ENCODE measurements around the gene PPM1K. TPM values are rescaled to one million over a fixed set of nuclear protein-coding genes. Genes with fewer than 3 reads are reported as not detected.

PPM1K gene
- total and polyA plus RNA-seq, 9 of the 15 experiments (the other 6 are each of a cell fraction or from before 2014, with no cell fraction given) = 8.2 to 18.0 (median 10.5) TPM

GRCh38 chr4:88297212-88297516, 12.8 kb upstream of the PPM1K start:
- H3K4me3 ChIP-seq = no peak overlapping the region
- no peak for TF ChIP-seq MIER1 (IDR thresholded peaks at IDR 0.05; ENCODE audit: low read depth)
- TF ChIP-seq E2F3 (CRISPR knock-in tag; IDR thresholded peaks at IDR 0.05) = no peak
- TF ChIP-seq ZNF436 (CRISPR knock-in tag; IDR thresholded peaks at IDR 0.05) = no peak
- TF ChIP-seq TFAM (CRISPR knock-in tag; conservative IDR thresholded peaks at IDR 0.05) = no peak
- no peak for TF ChIP-seq MLLT1 (IDR thresholded peaks at IDR 0.05)
- no peak for TF ChIP-seq ZNF518B (CRISPR knock-in tag; IDR thresholded peaks at IDR 0.05)
- TF ChIP-seq MECOM (CRISPR knock-in tag; IDR thresholded peaks at IDR 0.05) = no peak
- H3K4me2 ChIP-seq (ENCODE audit: insufficient read depth, low read length) = no peak overlapping the region
- intact Hi-C loops (cut with micrococcal nuclease) (no loop called here), in situ Hi-C loops (cut with MboI) (no loop called here)
- H2AFZ ChIP-seq (ENCODE audit: low read depth, low read length) = no peak overlapping the region
- FAIRE-seq = no peak
- no peaks in the 10 kb centered on the region for H3K36me3 ChIP-seq (ENCODE audit: control insufficient read depth, insufficient read depth, low read length)
- H4K20me1 ChIP-seq (replicated peaks; ENCODE audit: control insufficient read depth, insufficient read depth, low read length) = 0 out of 2 replicates have a peak, but pooled peaks cover 3% of the 10 kb centered on the region
- no TSS peak for BruUV-seq (replicated peaks)
- H3K9me1 ChIP-seq (ENCODE audit: control insufficient read depth, insufficient read depth, low read length) = no peaks in the 10 kb centered on the region
- H3K9me3 ChIP-seq (replicated peaks; ENCODE audit: control insufficient read depth, insufficient read depth, low read depth, low read length) = no peaks in the 10 kb centered on the region
- peaks cover 0 to 17% of the 10 kb centered on the region in 2 experiments; a peak in 2 of 5 replicates for H3K27me3 ChIP-seq (ENCODE audit: control insufficient read depth in 2 of 2, insufficient read depth in 2 of 2, low read length in 2 of 2)
- H3K79me2 ChIP-seq (ENCODE audit: control insufficient read depth, insufficient read depth, low read length) = no peaks in the 10 kb centered on the region
- ChIA-PET POLR2A (no interaction called here), CTCF (ENCODE audit: low intra/inter-chr PET ratio) (no interaction called here)
- no peak for ATAC-seq
- H3K4me1 ChIP-seq (replicated peaks in 1 of 2; ENCODE audit: control insufficient read depth in 2 of 2, insufficient read depth in 2 of 2, low read length in 2 of 2) = peaks cover 0 to 4% of the 10 kb centered on the region in 2 experiments; a peak in 2 of 5 replicates
- DNase-seq (ENCODE audit: extremely low read depth in 1 of 4, low spot score in 3 of 4) = no peak
- 0% methylated on average over 1 of the region's 1 CpG for WGBS (ENCODE audit: insufficient coverage, low coverage, missing lambda C conversion rate)
- H3K9ac ChIP-seq (ENCODE audit: insufficient read depth in 1 of 2, low read depth in 2 of 2, low read length in 2 of 2) = no peak overlapping the region
- no peak overlapping the region for H3K27ac ChIP-seq (ENCODE audit: extremely low read depth, low read depth, low read length)
